Gastroesophageal sphincter (tissue), 4 donors: ENCODE results near the gene CHIC2. TPM values are rescaled to one million over a fixed set of nuclear protein-coding genes. Genes with fewer than 3 reads are reported as not detected.

Source experiments
- ATAC-seq: fragments of 150-250 bp; one replicate; pipeline ENCODE4 v1.9.1; 2016; ENCODE audit warnings: mild to moderate bottlenecking, moderate library complexity
- H3K27ac ChIP-seq, 4 donors: fragments of 200-600 bp; sonication (generic) in 3 of 4; 1 replicate in 3 of 4; 2 replicates in 1 of 4; pipeline ENCODE4 v1.5.1; 2016 to 2019
- H3K27me3 ChIP-seq: fragments of 200-600 bp; sonication (generic); one replicate; pipeline ENCODE4 v1.5.1; 2019
- H3K36me3 ChIP-seq, 2 donors: fragments of 200-600 bp; sonication (generic); one replicate each; pipeline ENCODE4 v1.5.1; 2019; ENCODE audit warnings: control low read depth in 1 of 2
- H3K4me1 ChIP-seq, 3 donors: fragments of 200-600 bp; sonication (generic); 1 replicate in 2 of 3; 2 replicates in 1 of 3; pipeline ENCODE4 v1.5.1; 2016 to 2019; ENCODE audit warnings: control low read depth in 2 of 3
- H3K4me3 ChIP-seq, 2 donors: fragments of 200-600 bp; sonication (generic); one replicate each; pipeline ENCODE4 v1.5.1; 2019; ENCODE audit warnings: mild to moderate bottlenecking in 1 of 2, moderate library complexity in 1 of 2
- H3K9me3 ChIP-seq, 3 donors: fragments of 200-600 bp; sonication (generic); one replicate each; pipeline ENCODE4 v1.5.1; 2017 to 2019; ENCODE audit warnings: control low read depth in 2 of 3
- EP300 ChIP-seq: sonication (generic); formaldehyde crosslinking; IDR thresholded peaks from one replicate; pipeline ENCODE4 v1.6.1; 2017; ENCODE audit warnings: antibody characterized with exemption, mild to moderate bottlenecking
- POLR2A ChIP-seq, 2 donors: fragments of 450-650 bp; IDR thresholded peaks; one replicate each; pipeline ENCODE4 v1.6.1; 2017; ENCODE audit warnings: antibody characterized with exemption in 2 of 2, mild to moderate bottlenecking in 2 of 2, moderate library complexity in 1 of 2
- POLR2AphosphoS5 ChIP-seq: sonication (generic); formaldehyde crosslinking; IDR thresholded peaks from one replicate; pipeline ENCODE4 v1.6.1; 2017; ENCODE audit warnings: antibody characterized with exemption
- WGBS, 2 donors: methylation state at CpG; one replicate each; pipeline ENCODE4 v1.1.5; 2018; ENCODE audit warnings: low coverage in 1 of 2; 5-methylcytosine and 5-hydroxymethylcytosine counted together
- total RNA-seq, 4 donors: library from RNA; depleted of rRNA; stranded (reverse); fragments of >200 nt; gene quantifications; one replicate each; pipeline ENCODE4 v1.1.0, GENCODE V29; 2016
- TF ChIP-seq, protein P1 (sequence below), 4 experiments: fragments of 200-600 bp in 2 of 4; fragments of 450-650 bp in 2 of 4; sonication (generic) in 1 of 4; IDR thresholded peaks; one replicate each; pipeline ENCODE4 v1.5.1; 2017 to 2019; ENCODE audit warnings: antibody characterized with exemption in 4 of 4, mild to moderate bottlenecking in 2 of 4, moderate library complexity in 2 of 4

The CHIC2 gene
- total RNA-seq, 4 donors from 2014 or later = 25.0 to 37.7 (median 29.2) TPM

DNA sequence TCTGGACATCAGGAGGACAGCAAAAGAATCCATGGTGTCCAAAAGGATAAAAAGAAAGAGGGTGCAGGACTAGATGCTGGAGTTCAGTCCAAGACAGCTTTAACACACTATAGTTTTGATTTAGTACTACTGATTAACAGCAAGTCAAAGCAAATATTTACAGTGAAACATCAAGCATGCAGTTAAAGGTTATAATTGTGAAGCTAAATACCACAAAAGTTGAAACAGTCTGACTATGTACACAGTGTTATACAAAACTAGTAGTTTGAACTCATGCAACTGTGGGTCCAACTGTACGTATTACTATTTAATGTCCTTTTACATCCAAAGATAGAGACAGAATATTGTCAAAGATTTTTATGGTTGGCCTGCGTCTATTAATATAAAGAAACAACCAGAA lies 57.6 kb downstream of the CHIC2 start:
- 100% methylated on average over 2 of the region's 2 CpGs for WGBS, 2 donors
- no peak for ATAC-seq

DNA sequence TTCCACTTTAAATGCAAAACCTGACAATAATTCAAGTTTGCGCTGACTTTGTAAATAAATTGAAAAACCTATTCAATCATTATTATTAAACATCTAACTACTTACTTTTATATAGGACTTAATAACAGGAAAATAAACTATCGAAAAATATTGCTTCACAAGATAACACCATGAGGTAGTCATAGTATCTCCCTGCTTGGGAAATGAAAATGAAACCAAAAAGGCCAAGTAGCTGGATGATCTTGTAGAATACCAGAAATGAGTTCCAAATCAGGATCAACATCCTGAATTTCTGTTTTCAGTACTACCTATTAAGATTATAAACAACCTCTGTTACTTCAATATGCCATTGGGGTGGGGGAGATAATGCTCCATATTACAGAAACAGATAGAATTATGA lies 58.9 kb downstream of the CHIC2 start:
- Histone ChIP-seq H3K27me3 (no peaks in the 10 kb centered on the region), H3K27ac (no peak overlapping the region), H3K4me3 (no peak overlapping the region), H3K4me1 (no peaks in the 10 kb centered on the region), H3K36me3 (peaks cover 0 to 16% of the 10 kb centered on the region in 2 donors), H3K9me3 (no peaks in the 10 kb centered on the region)
- no peak for ATAC-seq
- no peak for TF ChIP-seq EP300
- no peak for TF ChIP-seq POLR2A (IDR thresholded peaks at IDR 0.05)
- TF ChIP-seq, protein P1, sequence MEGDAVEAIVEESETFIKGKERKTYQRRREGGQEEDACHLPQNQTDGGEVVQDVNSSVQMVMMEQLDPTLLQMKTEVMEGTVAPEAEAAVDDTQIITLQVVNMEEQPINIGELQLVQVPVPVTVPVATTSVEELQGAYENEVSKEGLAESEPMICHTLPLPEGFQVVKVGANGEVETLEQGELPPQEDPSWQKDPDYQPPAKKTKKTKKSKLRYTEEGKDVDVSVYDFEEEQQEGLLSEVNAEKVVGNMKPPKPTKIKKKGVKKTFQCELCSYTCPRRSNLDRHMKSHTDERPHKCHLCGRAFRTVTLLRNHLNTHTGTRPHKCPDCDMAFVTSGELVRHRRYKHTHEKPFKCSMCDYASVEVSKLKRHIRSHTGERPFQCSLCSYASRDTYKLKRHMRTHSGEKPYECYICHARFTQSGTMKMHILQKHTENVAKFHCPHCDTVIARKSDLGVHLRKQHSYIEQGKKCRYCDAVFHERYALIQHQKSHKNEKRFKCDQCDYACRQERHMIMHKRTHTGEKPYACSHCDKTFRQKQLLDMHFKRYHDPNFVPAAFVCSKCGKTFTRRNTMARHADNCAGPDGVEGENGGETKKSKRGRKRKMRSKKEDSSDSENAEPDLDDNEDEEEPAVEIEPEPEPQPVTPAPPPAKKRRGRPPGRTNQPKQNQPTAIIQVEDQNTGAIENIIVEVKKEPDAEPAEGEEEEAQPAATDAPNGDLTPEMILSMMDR (IDR thresholded peaks at IDR 0.05) = no peak
- no peak for TF ChIP-seq POLR2AphosphoS5
- WGBS, 2 donors = 75% methylated on average over 2 of the region's 2 CpGs

More for the DNA sequence above, 57.6 kb downstream of the CHIC2 start:
- H3K36me3 ChIP-seq = peaks cover 0 to 6% of the 10 kb centered on the region in 2 donors
- no peaks in the 10 kb centered on the region for H3K9me3 ChIP-seq
- no peak for TF ChIP-seq POLR2A (IDR thresholded peaks at IDR 0.05)
- TF ChIP-seq, protein P1 (IDR thresholded peaks at IDR 0.05) = no peak
- no peak for TF ChIP-seq EP300
- no peak for TF ChIP-seq POLR2AphosphoS5
- H3K27ac ChIP-seq = no peak overlapping the region
- H3K27me3 ChIP-seq = no peaks in the 10 kb centered on the region
- no peak overlapping the region for H3K4me3 ChIP-seq
- H3K4me1 ChIP-seq = no peaks in the 10 kb centered on the region

DNA sequence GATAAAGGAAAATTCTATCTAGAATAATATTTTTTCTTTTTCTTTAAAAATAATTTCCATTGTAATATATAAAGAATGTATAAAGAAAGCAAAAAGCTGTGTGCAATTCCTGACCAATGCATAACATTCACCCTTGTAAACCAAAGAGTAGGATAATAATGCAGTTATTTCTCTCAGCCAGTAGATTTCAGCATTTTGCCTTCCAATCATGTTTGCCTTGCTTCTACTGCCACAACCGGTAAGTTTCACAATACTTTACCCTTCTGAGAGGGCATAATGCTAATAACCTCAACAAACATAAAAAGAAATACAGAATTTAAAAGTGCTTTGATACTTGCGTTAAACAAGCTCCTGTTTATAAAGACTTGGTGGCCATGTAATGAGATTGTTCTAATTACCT lies 59.9 kb downstream of the CHIC2 start:
- no peaks in the 10 kb centered on the region for H3K9me3 ChIP-seq
- TF ChIP-seq, protein P1 (IDR thresholded peaks at IDR 0.05) = no peak
- no peak for TF ChIP-seq POLR2AphosphoS5
- TF ChIP-seq EP300 = no peak
- no peak for TF ChIP-seq POLR2A (IDR thresholded peaks at IDR 0.05)
- no peak overlapping the region for H3K27ac ChIP-seq
- H3K4me1 ChIP-seq = no peaks in the 10 kb centered on the region
- H3K27me3 ChIP-seq = no peaks in the 10 kb centered on the region
- no peak overlapping the region for H3K4me3 ChIP-seq
- 93 to 100% methylated on average over 1 to 2 of the region's 2 CpGs for WGBS, 2 donors
- ATAC-seq = no peak
- peaks cover 0 to 18% of the 10 kb centered on the region in 2 donors for H3K36me3 ChIP-seq

DNA sequence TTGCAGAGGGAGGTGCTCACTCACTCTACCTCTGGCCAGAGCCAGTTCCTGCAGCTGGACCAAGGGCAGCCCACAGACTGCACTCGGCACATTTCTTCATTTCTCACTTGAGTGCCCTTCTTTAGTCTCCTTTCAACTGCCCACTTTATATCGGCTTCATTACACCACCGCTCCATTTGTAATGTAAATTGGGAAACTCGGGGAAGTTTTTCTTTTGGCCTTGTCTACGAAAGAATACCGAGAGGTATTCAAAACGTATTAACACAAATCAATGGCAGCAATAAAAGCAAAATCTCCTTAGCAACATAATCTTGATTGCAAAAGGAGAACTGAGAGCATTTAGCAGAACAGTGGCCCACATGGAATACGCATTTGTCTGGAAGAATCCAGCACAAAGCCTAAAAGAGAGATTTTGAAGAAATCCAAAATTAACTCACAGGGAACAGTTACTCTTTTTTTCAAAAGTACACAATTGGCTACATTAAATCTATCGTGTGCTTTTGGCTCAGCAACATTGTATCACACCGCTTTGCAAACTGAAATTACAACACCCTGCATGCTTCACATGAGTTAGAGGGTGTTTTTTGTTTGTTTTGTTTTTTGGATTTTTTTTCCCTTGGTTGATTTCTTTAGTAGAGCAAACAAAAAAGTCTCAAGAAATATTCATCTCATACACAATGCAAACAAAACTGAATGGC lies 62.6 kb downstream of the CHIC2 start:
- TF ChIP-seq POLR2AphosphoS5 = no peak
- TF ChIP-seq EP300 = no peak
- TF ChIP-seq, protein P1 (IDR thresholded peaks at IDR 0.05) = no peak
- no peak for TF ChIP-seq POLR2A (IDR thresholded peaks at IDR 0.05)
- Histone ChIP-seq H3K27me3 (no peaks in the 10 kb centered on the region), H3K4me3 (no peak overlapping the region), H3K36me3 (peaks cover 0 to 23% of the 10 kb centered on the region in 2 donors), H3K9me3 (no peaks in the 10 kb centered on the region), H3K27ac (no peak overlapping the region), H3K4me1 (no peaks in the 10 kb centered on the region)
- no peak for ATAC-seq
- 92% methylated on average over 4 to 10 of the region's 10 CpGs for WGBS, 2 donors

DNA sequence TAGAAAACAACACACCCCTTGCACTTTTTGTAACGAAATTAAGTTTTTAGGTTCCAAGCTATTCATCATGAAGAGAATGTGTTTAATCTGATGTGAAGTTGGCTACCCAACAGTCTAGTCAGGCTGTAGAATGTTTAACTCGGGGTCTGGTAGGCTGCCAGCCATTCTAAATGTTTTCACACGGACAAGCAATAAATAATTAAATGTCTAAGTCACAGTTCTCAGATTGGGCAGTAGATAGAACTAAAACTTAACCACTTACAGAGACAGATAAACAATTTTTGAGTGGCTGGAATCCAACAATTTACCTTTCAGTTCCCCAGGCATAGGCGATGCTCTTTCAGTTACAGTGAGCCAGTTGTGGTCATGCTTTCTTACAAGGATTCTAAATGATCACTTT lies 66.5 kb downstream of the CHIC2 start:
- Histone ChIP-seq H3K4me1 (peaks cover 0 to 13% (median 4%) of the 10 kb centered on the region in 3 donors), H3K4me3 (no peak overlapping the region), H3K36me3 (peaks cover 0 to 23% of the 10 kb centered on the region in 2 donors), H3K27ac (no peak overlapping the region), H3K9me3 (no peaks in the 10 kb centered on the region), H3K27me3 (no peaks in the 10 kb centered on the region)
- WGBS, 2 donors = 27 to 54% methylated on average over 4 of the region's 4 CpGs
- ATAC-seq = no peak
- no peak for TF ChIP-seq EP300
- TF ChIP-seq POLR2AphosphoS5 = no peak
- TF ChIP-seq POLR2A (IDR thresholded peaks at IDR 0.05) = no peak
- TF ChIP-seq, protein P1 (IDR thresholded peaks at IDR 0.05) = no peak
